ENCODE data around the gene CEBPA.
A peak's percentile ranks its signal among the peaks of the same experiment; 100 is the strongest.

Gene CEBPA

DNA sequence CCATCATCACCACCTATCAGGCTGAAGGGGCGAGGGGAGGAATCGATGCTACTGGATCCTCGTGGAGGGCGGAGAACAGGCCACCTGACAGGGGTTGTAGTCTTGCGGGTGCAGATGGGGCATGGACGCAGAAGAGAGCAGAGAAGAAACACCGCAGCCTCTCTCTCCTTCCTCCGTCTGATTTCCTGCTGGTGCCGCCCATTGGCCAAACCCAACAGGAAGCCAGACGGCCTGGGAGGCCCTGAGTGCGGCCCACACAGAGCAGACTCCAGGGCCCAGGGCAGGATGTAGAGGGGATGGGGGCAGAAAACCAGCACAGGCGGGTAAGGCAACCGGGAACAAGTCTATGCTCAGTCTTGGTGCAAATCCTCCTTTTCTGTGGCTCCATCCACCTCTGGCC lies 15.4 kb downstream of the CEBPA start:
- DNase-seq: peak; percentile 64 to 68

DNA sequence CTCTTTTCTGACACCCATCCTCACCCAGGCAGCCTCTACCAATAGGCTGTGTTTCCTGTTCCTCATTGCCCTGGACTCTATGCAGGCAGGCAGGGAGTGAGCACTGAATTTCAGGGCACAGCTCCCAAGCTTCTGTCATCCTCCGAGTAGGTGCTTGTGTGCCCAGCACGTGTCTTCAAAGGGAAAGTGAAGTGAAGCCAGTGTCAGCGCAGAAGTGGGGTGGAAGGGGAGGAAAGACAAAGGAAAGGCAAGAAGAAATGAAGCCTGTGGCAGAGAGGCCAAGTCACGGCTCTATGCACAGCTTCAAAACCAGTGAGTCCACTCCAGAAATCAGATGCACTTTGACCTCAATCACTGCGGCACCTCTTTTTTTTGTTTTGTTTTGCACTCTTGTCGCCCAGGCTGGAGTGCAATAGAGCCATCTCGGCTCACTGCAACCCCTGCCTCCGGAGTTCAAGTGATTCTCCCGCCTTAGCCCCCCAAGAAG lies 16.9 kb downstream of the CEBPA start:
- DNase-seq: peak; percentile 36 to 62

DNA sequence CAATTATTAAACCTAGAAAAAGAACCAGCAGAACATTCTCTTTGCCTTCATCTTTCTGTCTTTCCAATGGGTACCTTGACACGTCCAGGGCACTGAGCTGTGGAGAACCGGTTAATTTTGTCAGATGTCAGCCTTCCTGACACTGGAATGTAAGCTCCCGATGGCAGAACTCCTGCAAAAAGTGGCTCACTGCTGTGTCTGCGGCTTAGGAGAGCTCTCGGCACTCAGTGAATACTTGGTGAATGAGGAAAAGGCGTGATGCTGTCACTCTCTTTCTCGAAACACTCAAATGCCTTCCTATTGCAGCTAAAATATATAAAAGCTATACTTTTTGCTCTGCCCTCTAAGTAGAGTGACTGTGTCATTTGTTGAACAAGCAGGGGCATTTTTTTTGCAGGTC lies 17.6 kb downstream of the CEBPA start:
- no peak for DNase-seq

DNA sequence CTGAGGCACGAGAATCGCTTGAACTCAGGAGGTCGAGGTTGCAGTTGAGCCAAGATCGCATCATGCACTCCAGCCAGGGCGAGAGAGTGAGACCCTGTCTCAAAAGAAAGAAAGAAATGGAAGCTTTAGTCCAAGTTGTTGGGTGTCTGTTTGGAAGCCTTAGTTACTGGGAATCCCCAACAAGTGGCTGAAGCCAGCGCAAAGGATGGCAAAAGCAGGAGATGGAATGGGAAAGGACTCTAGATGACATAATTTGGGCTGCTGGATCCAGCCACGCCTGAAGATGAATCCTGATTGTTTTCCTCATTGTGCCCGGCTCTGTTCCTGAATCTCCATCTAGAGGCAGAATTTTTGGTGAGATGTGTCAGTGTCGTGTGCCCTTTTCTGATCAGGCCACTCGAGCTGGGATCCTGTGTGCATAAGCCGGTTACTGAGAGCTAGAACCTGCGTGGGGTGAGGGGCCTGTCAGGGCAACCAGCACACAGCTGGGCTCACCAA lies 18.1 kb downstream of the CEBPA start:
- no peak for DNase-seq

DNA sequence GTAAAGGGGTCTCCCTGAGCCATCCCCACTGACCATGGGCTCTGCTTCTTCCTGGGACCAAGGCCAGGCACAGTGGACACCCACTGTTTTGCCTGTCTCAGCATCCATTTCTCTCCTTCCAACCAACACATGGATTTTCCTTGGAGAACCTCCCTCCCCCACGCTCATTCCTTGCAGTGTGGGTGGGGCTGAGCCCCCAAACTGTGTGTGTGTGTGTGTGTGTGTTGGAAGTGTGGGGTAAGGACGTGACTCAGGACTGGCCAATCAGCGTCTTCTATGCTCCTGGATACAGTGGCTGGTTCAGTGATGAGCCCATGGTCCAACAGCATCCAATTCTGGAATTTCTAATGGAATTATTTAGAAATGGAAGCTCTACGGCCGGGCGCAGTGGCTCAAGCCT lies 18.7 kb downstream of the CEBPA start:
- no peak for DNase-seq

DNA sequence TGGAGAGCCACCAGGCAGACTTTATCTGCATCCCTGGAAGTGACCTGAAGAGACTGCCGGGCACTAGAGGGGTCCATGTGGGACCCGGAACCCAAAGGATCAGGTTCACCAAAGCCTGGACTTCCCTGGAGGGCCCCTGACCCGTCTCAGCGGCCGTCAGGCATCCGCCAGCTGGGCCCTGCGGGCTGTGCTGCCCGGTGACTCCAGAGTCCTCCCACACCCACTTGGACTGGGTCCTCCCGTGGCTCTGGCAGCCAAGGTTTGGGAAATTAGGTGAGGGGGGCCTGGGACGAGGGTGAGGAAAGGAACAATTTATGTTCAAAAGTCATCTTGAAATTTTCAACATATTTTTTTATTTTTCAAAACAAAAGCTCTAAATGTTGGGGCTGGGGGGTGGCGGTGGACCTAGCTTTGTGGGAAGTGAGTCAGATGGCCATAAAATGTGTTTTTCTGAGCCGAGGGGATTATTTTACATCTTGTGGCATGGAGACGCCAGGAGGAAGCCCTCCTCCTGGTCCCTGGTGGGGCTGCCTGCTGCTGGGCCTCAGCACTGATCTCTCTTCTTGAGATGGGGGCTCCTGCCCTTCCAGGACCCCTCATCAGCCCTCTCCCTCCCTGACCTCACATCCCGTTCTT lies 20.2 kb downstream of the CEBPA start:
- no peak for DNase-seq

DNA sequence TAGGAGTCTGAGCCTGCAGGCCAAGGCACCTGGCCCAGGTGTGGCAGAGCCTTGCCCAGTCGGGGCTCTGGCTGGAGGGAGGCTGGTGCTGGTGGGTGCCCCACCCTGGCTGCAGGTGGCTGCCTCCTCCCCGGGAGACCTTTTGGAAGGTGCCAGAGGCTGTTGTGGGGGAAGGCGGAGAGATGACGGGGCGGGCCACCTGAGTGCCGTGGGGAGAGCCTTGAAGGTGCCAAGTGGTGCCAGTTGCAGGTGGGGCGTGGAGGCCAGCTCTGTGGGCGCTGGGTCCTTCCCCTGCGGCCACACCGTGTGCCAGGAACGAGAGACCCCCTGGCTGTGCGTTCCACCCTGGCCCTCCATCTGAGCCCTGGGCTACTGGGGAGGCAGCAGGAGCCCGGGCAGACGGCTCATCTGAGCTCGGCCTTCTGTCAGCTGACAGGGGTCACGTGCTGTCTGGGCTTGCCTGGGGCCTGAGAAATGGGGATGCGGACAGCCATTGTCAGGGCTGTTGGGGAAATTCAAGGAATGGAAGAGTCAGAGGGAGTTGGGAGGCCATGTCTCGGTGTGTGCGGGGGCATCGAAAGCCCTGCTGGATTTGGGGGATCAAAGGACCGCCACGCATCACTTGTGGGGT lies 20.9 kb downstream of the CEBPA start:
- DNase-seq: no peak

DNA sequence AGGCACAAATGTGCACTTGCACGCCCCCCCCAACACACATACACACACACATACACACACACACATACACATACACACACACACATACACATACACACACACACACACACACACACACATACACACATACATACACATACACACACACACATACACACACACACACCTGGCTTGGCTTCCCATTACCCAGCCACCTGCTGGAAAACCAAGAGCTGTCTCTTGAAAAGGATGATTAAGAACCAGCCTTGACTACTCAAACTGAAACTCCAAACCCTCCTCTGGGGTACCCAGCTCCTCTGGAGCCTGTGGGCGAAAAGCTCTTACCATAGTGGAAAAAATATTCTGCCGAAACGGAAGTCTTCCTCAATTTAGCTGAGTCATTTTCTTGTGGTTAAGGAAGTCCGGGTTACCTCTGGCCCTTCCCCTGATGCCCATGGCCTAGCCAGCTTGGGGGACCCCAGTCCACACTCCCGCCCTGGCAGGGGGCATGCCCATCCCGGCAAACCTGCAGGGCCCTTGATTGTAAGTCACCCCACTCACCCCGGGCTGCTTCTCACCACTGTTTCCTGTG lies 21.9 kb downstream of the CEBPA start:
- peak; percentile 82 to 83 for DNase-seq

DNA sequence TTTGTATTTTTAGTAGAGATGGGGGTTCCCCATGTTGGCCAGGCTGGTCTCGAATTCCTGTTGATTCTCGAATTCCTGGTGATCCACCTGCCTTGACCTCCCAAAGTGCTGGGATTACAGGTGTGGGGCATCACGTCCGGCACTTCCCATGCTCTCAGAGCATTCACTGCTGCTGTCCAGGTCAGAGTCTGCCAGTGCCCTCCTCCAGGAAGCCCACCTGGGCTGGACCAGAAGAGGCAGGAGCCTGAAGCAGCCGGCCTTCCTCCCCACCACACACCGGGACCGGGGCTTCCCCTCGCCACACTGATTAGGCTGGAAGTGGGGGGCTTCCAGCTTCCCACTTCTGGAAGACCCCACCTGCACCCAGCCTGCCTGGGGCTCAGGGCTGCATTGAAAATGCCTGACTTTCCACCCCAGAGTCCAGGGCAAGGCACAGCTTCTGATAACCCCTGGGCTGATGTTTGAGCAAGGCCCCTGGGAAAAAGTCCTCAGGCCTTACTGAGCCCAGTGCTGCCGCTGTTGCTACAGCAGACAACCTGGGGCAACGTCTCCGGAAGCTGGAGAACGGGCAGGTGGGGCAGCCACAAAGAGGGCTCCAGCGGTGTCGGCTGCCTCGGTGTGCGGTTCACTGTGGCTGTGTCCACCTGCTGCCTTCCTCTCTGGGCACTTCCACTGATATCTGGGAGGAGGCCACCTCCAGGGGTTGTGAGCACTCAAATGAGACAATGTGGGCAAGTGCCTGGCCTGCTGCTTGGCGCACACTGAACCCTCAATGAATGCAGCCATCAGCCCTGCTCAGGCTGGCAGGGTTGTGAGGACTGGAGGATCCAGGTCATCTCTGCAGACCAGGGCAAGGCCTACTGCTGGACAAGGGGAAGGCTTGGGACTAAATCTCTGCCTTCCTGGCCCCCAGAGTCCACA lies 22.6 kb downstream of the CEBPA start:
- no peak for DNase-seq

DNA sequence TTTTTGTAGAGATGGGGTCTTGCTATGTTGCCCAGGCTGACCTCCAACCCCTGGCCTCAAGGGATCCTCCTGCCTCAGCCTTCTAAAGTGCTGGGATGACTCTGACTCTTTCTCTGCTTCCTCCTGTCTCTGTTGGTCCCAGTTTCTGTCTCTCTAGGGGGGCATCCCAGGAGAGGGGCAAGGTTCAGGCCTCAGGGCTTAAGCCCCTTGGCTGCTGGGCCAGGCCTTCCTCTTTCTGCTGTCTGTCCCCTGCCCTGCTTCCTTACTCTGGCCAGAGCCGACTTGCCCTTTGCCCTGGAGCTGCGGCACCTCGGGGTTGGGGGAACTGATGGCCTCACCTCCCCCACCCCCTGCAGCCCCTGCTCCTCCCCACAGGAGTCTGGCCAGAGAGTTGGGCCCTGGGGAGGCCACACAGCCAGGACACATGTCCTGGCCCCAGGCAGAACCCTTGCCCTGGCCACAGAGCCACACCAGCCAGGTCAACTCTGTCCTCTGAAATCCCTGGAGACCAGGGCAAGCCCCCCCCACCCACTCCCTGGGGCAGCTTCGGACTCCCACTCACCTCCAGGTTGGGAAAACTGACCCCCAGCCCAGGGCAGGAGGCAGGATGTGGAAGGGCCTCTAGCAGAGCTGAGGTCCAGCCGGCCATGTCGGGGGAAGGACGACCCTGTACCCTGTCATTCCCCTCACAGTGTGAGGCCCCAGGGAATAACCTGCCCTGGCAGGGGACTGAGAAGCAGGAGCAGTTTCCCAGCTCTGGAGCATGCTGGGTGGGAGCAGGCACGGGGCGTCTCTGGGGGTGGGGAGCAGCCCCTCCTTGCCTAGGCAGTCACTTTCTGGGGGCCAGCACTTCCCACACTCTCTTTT lies 23.7 kb downstream of the CEBPA start:
- DNase-seq: peak; percentile 43 to 64

DNA sequence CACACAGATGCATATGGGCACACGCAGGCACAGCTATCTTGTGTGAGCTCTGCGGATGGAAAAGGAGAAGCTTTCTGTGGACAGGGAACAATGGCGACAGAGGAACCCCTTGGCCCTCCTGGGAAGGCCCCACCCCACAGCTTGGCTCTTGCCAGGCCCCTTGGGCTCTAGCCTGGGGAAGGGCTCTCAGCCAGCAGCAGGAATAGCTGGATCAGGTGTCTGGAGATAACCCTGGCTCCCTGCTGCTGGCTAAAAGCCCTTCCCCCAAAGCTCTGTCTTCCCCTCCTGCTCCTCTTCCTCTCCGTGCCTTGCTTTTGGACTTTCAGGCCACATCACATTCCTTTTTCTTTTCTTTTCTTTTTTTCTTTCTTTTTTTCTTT lies 24.3 kb downstream of the CEBPA start:
- DNase-seq: no peak

DNA sequence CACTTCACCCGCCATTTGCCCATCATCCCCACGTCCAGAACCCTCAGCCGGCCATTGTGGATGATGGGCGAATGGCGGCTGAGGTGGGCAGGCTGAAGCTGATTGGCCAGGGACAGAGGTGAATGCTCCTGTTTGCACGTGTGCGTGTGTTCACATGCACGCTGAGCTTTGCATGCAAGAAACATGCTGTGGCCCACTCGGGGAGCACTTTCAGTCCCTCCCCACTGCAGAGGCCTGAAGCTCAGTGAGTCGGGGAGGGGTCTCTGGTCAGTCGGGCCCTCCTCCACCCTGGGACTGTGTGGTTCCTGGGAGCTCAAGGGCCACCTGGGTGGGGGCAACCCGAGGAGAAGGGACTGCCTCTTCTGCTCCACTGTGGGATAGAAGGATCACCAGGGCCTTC lies 24.9 kb downstream of the CEBPA start:
- DNase-seq: no peak

DNA sequence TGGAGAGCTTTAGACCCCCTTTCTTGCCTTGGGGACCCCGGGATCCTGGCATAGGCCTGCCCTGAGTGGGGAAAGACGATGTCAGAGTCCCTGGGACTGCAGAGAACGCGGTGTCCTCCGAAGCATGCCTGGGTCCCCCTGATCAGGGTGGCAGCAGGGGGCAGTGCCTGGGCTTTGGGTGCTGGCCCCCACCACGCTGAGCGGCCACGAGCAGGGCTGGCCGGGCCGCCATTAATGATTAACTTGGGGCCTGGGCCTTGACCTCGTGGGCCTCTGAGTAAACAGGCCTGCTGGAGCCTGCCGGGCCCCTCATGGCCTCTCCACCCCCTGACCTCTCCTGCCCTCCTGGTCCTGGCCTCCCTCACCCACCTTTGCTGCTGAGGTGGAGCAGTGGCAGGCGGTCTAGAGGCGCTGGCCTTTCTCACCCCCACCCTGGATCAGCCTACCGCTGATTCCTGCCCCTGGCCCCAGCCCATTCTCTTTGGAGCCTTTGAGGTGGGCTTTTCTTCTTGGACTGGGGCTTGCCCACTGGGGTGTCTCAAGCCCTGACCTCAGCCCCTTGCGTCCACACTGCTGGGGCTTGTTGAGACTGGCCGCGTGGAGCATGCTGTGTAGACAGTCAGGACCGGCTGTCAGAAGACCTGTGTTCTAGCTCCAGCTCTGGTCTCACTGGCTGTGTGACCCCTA lies 26.3 kb downstream of the CEBPA start:
- no peak for DNase-seq

DNA sequence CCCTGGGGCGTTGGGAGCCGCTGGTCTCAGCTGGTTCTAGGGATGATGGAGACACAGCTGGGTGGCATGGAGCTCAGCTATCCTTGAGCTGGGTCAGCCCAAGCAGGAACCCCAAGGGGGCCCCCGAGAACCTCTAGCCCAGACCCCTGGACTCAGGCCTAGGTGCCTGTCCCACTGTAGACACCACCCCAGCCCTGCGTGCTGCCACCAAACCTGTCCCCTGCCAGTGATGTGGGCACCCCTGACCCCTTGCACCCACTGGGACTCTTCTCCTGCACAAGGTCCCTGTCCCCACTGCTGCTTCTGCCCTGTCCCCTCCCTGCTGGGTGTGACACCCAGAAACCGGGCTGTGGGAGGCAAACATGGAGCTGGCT lies 26.8 kb downstream of the CEBPA start:
- no peak for DNase-seq

DNA sequence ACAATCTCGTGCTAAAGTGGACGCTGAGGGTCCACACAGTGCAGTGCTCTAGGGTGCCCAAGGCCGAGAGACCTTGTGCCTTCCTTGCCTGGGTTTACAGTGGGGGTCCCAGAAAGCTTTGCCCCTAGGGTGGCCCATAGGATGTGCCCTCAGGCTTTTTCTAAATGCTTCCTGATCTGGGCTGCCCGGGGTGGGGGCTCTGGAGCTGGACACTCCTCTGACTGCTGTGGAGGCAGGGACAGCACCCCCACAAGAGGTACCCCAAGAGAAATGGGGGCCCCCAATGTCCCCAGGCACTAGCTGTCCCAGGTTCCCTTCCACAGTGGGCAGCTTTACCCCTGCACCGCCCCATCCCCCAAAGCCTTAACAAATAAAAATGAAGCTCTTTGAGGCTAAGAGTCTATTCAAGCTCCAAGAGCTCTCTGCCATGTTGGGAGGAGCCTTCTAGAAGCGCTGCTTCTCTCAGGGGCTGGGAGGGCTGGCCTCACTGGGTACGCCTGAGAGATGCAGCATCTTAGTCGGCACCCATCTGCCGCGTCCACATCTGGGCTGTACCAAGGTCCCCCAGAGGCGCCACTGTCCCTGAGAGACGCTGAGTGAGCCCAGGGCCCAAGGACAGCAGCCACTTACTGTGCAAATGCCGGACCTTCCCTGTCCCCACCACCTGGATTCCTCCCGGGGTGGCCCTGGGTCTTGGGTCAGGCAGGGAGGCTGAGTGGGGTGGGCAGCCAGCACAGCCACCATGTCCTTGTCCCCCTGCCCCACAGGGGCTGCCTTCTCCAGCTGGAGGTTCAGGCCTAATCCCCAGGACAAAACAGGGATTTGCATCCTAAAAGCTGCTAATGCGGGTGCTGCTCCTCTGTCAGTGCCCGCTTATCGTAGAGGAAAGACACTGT lies 27.4 kb downstream of the CEBPA start:
- DNase-seq: no peak

DNA sequence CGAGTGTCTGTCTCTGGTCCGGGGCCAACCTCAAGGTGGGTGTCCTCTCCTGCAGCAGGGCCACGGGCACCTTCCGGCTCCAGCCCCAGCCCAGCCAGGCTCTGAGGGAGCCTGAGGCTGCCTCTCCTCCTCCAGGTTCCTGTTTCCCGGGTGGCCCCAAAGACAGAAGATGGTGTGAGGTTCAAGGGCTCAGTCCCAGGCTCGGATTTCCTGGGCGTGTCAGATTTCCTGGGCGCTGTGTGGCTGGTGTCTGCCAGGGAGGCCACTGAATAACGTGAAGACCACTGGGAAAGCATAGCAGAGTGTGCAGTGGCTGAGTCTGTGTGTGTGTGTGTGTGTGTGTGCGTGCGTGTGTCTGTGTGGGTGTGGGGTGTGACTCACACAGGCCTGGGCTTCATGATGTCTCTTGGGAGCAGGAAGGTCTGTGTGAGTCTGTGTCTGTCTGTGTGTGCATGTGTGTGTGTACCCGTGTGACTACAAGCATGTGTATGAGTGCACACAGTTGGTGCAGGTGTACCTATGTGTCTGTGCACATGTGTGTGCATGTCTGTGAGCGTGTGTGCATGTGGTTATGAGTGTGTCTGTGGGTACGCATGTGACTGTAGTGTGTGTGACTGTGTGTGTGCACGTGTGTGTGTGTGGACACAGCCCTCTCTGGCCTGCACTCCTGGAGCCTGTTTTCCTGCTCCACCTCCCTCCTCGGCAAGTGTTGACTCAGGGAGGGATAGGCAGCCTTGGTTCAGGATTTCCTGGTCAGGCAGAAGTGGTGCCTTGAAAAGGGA lies 28.3 kb downstream of the CEBPA start:
- peak; percentile 84 to 87 for DNase-seq

DNA sequence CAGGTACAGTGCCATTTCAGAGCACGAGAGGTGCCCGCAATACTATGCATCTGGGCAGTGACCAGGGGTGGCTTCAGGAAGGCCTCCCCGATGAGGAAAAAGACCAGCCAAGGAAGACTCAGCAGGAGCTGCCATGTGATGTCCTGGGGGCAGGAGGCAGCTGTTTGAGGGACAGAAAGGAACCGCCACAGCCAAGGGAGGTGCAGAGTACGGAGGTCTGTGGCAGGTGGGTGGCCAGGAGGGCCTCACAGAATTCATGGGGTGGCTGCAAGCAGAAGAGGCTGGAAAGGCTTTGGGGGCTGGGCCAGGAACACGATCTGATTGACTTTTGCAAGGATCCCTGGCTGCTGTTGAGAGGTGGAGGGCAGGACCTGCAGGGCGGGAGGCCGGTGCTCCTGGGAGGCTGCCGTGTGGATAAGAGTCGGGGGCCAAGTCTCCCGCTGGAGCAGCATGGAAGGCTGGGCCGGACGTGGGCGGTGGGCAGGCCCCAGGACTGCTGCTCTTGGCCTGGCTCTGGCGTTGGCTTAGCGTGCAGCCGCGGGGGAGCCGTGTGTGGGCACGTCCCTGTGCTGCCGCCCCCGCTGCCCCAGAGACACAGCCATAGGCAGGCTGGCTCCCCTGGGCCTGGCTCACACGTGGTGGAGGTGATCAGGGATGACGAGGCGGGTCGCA lies 29.1 kb downstream of the CEBPA start:
- peak in 1 of 2 donors; percentile 50 for DNase-seq

DNA sequence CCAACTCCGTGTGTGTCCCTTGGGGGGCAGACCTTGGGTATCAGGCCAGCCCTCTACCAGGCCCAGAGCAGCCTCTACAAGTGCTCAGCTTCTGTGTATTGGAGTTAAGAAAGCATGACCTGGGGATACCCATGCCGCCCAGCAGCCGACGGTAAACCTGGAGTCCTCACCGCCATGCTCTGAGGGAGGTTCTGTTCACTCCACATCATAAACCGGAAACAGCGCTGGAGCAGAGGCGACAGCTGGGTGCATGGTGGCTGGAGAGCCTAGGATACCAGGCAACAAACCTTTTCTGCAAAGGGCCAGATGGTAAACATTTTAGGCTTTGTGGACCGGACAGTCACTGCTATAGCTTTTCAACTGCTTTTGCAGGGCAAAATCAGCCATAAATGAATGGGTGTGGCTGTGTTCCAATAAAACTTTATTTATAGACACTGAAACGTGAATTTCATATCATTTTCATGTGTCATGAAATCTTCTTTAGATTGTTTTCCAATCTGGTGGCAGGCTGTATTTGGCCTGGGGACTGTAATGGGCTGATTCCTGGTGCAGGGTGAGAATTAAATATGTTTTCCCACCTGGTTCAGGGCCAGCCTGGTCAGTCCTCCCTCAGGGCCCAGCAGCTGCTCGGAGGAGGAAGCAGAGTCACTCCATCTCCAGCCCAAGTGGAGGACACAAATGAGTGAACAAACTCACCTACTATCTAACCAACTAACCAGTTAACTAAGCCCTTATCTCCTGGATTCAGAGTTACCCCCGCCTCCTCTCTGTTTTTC lies 30.9 kb downstream of the CEBPA start:
- DNase-seq: no peak

Measured in inflammatory macrophage (primary cell).